PFSK-1 (cell line): ENCODE measurements around the gene PTPRM.

ENCODE experiments used
- FOXP2 ChIP-seq: optimal IDR thresholded peaks from 2 replicates; pipeline ENCODE3; 2011; ENCODE audit warnings: borderline replicate concordance, control low read depth, inconsistent platforms; ENCODE audit not compliant: insufficient read depth; ENCODE audit errors: extremely low read length, extremely low read depth
- POLR2AphosphoS5 ChIP-seq: IDR thresholded peaks from 2 replicates; pipeline ENCODE4 v1.6.1; 2012; ENCODE audit warnings: low read depth, mild to moderate bottlenecking, control low read depth, low read length, moderate library complexity
- SIN3A ChIP-seq: IDR thresholded peaks from 2 replicates; pipeline ENCODE4 v1.6.1; 2012; ENCODE audit warnings: mild to moderate bottlenecking, low read length, moderate library complexity, borderline replicate concordance; ENCODE audit not compliant: insufficient read depth
- TAF1 ChIP-seq: IDR thresholded peaks from 2 replicates; pipeline ENCODE4 v1.6.1; 2012; ENCODE audit warnings: low read length, control low read depth, borderline replicate concordance; ENCODE audit not compliant: insufficient read depth
- TF ChIP-seq, protein P1 (sequence below), 2 experiments: IDR thresholded peaks; 2 replicates each; pipeline versions ENCODE4 v1.6.1 to v1.8.0; 2011 to 2012; ENCODE audit warnings: low read depth in 2 of 2, low read length in 2 of 2, control low read depth in 1 of 2, inconsistent platforms in 1 of 2, mild to moderate bottlenecking in 1 of 2, moderate library complexity in 1 of 2; ENCODE audit not compliant: insufficient read depth in 1 of 2

PTPRM gene

DNA sequence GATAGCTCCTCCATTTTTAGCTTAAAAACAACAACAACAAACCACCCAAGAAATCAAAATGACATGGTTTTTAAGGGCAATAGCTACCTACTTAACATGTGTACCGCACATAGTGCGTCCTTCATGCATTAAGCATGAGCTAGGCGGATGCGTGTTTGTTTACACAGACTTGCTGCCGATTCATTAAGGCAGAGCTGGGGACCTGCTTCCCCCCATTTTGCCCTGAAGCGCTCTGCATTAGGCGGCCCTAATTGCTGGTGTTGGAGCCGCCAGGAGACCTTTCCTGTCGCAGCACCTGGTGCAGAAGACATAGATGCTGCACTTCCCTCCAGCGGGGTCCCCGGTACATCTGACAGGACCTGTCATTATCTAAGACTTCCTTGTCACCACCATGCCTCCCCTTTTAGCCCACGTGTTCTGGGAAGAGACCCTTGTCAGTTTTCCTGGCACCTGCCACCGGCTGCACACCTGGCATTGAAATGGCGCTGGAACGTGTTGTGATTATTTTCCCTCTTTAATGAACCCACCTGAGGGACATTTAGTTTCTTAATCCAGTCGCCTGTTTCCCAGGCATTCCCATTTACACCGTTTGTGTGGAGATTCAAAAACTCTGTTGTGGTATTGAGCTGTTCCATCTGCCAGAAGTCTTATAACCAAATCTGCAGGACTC lies 781.1 kb downstream of the PTPRM start:
- TF ChIP-seq POLR2AphosphoS5 (no peak), FOXP2 (no peak), TAF1 (no peak), SIN3A (no peak)

DNA sequence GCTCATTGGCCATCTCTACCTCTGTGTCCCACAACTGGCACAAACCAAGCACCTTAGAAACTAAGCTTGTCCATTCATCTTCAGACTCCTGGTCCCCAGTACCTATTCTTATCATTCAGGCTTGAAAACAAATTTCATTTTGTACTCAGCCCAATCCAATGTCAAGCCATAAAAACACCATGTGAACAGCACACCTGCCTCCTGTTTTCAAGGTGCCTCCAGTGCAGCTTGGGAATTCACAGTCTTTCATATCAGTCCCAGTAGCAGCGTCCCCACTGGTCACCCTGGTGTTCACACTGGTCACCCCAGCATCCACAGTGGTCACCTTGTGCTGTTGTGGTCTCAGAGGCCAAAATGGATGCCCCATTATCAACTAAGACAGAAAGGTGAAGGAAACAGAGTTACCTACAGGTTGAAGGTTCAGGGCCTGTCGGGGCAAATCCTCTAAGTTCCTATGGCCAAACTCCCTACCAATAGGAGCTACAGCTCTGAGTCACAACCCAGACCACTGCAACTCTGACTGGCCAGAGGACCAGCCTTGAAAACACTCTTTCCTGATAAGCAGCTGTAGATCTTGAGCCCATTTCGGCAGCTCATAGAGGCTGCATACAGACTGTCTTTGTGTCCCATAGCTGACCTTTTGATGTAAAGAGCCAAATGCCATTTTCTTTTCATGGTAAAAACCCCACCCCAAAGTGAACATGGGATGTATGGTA lies 782.6 kb downstream of the PTPRM start:
- TF ChIP-seq TAF1 (no peak), FOXP2 (no peak), SIN3A (no peak), POLR2AphosphoS5 (no peak)
- TF ChIP-seq, protein P1, sequence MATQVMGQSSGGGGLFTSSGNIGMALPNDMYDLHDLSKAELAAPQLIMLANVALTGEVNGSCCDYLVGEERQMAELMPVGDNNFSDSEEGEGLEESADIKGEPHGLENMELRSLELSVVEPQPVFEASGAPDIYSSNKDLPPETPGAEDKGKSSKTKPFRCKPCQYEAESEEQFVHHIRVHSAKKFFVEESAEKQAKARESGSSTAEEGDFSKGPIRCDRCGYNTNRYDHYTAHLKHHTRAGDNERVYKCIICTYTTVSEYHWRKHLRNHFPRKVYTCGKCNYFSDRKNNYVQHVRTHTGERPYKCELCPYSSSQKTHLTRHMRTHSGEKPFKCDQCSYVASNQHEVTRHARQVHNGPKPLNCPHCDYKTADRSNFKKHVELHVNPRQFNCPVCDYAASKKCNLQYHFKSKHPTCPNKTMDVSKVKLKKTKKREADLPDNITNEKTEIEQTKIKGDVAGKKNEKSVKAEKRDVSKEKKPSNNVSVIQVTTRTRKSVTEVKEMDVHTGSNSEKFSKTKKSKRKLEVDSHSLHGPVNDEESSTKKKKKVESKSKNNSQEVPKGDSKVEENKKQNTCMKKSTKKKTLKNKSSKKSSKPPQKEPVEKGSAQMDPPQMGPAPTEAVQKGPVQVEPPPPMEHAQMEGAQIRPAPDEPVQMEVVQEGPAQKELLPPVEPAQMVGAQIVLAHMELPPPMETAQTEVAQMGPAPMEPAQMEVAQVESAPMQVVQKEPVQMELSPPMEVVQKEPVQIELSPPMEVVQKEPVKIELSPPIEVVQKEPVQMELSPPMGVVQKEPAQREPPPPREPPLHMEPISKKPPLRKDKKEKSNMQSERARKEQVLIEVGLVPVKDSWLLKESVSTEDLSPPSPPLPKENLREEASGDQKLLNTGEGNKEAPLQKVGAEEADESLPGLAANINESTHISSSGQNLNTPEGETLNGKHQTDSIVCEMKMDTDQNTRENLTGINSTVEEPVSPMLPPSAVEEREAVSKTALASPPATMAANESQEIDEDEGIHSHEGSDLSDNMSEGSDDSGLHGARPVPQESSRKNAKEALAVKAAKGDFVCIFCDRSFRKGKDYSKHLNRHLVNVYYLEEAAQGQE (IDR thresholded peaks at IDR 0.05; ENCODE audit: insufficient read depth in 1 of 2, low read depth in 2 of 2, low read length in 2 of 2): no peak

DNA sequence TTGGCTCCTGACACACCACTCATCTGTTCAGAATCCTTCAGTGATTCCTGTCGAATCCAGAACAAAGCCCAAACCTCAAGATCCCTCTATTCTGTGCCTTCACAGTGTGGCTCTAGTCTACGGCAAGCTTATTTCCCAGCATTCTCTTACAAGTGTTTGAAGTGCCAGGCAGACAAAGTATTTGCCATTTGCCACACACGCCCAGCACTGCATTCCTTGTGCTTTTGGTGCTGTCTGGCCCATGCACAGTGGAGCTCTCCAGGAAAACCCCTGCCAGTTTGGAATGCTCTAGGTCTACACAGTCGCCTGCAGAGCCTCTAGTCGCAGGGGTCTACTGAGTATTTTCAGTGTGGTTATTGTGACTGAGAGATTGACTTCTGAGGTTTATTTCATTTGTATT lies 783.5 kb downstream of the PTPRM start:
- TF ChIP-seq POLR2AphosphoS5 (no peak), FOXP2 (no peak), SIN3A (no peak), TAF1 (no peak)
- TF ChIP-seq, protein P1 (IDR thresholded peaks at IDR 0.05; ENCODE audit: insufficient read depth in 1 of 2, low read depth in 2 of 2, low read length in 2 of 2): no peak

DNA sequence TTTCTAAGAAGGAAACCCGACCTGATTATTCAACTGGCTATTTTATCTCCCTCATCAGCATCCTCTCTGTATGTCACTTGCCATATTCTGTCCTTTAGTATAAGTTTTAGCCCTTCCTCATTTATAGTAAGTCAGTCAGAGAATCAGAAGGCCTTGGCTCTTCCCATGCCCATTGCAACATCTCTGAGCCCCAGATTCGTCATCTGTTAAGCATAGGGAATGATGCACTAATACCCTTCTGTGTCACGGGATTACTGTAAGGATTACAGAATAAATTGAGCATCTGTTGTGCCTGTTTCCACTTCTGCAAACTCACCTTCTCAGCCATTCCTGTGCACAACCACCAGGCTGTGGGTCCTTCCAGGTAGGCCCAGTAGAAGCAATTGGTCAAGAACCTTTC lies 784.0 kb downstream of the PTPRM start:
- no peak for TF ChIP-seq POLR2AphosphoS5
- no peak for TF ChIP-seq TAF1
- TF ChIP-seq SIN3A: no peak
- TF ChIP-seq, protein P1 (IDR thresholded peaks at IDR 0.05; ENCODE audit: insufficient read depth in 1 of 2, low read depth in 2 of 2, low read length in 2 of 2): no peak
- TF ChIP-seq FOXP2: no peak

DNA sequence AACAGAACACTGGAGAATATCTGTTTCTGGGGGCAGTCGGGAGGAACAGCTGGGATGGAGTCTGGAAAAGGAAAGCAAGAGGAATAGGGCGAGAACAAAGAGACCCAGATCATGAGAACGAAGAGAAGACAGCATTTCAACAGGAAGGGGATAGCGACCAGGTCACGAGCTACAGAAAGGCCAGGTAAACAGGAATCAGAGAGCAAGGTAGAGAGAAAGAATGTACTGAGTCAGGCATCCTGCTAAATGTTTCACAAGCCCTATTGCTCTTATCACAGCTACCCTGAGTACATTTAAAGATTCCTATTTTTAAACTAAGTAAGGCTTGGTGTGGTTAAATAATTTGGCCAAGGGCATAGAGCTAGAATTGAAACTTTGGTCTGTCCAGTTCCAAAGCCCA lies 787.2 kb downstream of the PTPRM start:
- no peak for TF ChIP-seq SIN3A
- no peak for TF ChIP-seq FOXP2
- TF ChIP-seq, protein P1 (IDR thresholded peaks at IDR 0.05; ENCODE audit: insufficient read depth in 1 of 2, low read depth in 2 of 2, low read length in 2 of 2): no peak
- no peak for TF ChIP-seq POLR2AphosphoS5
- TF ChIP-seq TAF1: no peak
